Thymus (tissue), 11 donors: ENCODE data around the gene PROKR1. TPM values are rescaled to one million over a fixed set of nuclear protein-coding genes. Genes with fewer than 3 reads are reported as not detected.
"Not testable (repeated sequence)": the region's sequence is repeated elsewhere in the genome, so short reads cannot be mapped to it uniquely, and the experiment has no call there.

Experiments
- DNase-seq, 9 donors: peaks; one replicate each; pipeline ENCODE4 v3.0.0-alpha.2; 2013; ENCODE audit warnings: low spot score in 9 of 9, low read depth in 6 of 9, missing footprints in 1 of 9
- H3K27ac ChIP-seq, 2 donors: one replicate each; pipeline ENCODE4 v1.5.1; 2013; ENCODE audit warnings: control low read depth in 1 of 2, low read depth in 1 of 2, low read length in 1 of 2, mild to moderate bottlenecking in 1 of 2, moderate library complexity in 1 of 2
- H3K27me3 ChIP-seq, 2 donors: one replicate each; pipeline ENCODE4 v1.5.1; 2013; ENCODE audit warnings: low read length in 1 of 2; ENCODE audit not compliant: control insufficient read depth in 2 of 2, insufficient read depth in 1 of 2
- H3K36me3 ChIP-seq, 2 donors: one replicate each; pipeline ENCODE4 v1.5.1; 2013; ENCODE audit warnings: low read length in 1 of 2, mild to moderate bottlenecking in 1 of 2, moderate library complexity in 1 of 2; ENCODE audit not compliant: control insufficient read depth in 2 of 2, insufficient read depth in 2 of 2
- H3K4me1 ChIP-seq, 2 donors: one replicate each; pipeline ENCODE4 v1.5.1; 2013; ENCODE audit warnings: low read length in 2 of 2; ENCODE audit not compliant: control insufficient read depth in 2 of 2, insufficient read depth in 2 of 2
- H3K4me3 ChIP-seq, 2 donors: one replicate each; pipeline ENCODE4 v1.5.1; 2013; ENCODE audit warnings: low read length in 2 of 2, control low read depth in 1 of 2, mild to moderate bottlenecking in 1 of 2
- H3K9me3 ChIP-seq, 2 donors: one replicate each; pipeline ENCODE4 v1.5.1; 2013; ENCODE audit warnings: low read length in 1 of 2, mild to moderate bottlenecking in 1 of 2; ENCODE audit not compliant: control insufficient read depth in 2 of 2, insufficient read depth in 1 of 2
- WGBS: extraction: QIAGEN DNeasy Blood & Tissue Kit; methylation state at CpG from one replicate; pipeline ENCODE4 v1.1.7; 2013; 5-methylcytosine and 5-hydroxymethylcytosine counted together
- polyA plus RNA-seq: library from polyadenylated mRNA; stranded (reverse); fragments of 200-250 nt; gene quantifications from one replicate; pipeline ENCODE4 v1.2.3, GENCODE V29; 2013
- total RNA-seq: library from RNA; stranded (reverse); fragments of 120-200 nt; gene quantifications from one replicate; pipeline ENCODE4 v1.2.4, GENCODE V29; 2013
- donor health status: healthy.

Gene PROKR1
- total and polyA plus RNA-seq, 2 donors = 0.05 to 0.07 TPM

GRCh38 chr2:68667371-68667770 lies 24.0 kb downstream of the PROKR1 start:
- no peaks in the 10 kb centered on the region for H3K36me3 ChIP-seq
- no peak overlapping the region for H3K4me3 ChIP-seq
- H3K4me1 ChIP-seq = no peaks in the 10 kb centered on the region
- no peak overlapping the region for H3K27ac ChIP-seq
- no peaks in the 10 kb centered on the region for H3K9me3 ChIP-seq
- DNase-seq = no peak
- H3K27me3 ChIP-seq = no peaks in the 10 kb centered on the region
- 98% methylated on average over 2 of the region's 2 CpGs for WGBS

GRCh38 chr2:68669651-68670050 lies 26.3 kb downstream of the PROKR1 start:
- Histone ChIP-seq H3K9me3 (no peaks in the 10 kb centered on the region), H3K4me1 (no peaks in the 10 kb centered on the region), H3K4me3 (no peak overlapping the region), H3K27ac (no peak overlapping the region), H3K36me3 (no peaks in the 10 kb centered on the region), H3K27me3 (no peaks in the 10 kb centered on the region)
- 90% methylated on average over 3 of the region's 3 CpGs for WGBS
- DNase-seq = no peak

GRCh38 chr2:68671961-68672360 lies 28.6 kb downstream of the PROKR1 start:
- Histone ChIP-seq H3K36me3 (no peaks in the 10 kb centered on the region), H3K9me3 (no peaks in the 10 kb centered on the region), H3K4me3 (no peak overlapping the region), H3K27ac (no peak overlapping the region), H3K27me3 (no peaks in the 10 kb centered on the region), H3K4me1 (no peaks in the 10 kb centered on the region)
- DNase-seq = no peak
- 98% methylated on average over 4 of the region's 4 CpGs for WGBS

GRCh38 chr2:68673631-68674030 lies 30.3 kb downstream of the PROKR1 start:
- H3K9me3 ChIP-seq = no peaks in the 10 kb centered on the region
- no peaks in the 10 kb centered on the region for H3K4me1 ChIP-seq
- DNase-seq = no peak
- H3K36me3 ChIP-seq = no peaks in the 10 kb centered on the region
- WGBS = 93% methylated on average over 3 of the region's 3 CpGs
- no peaks in the 10 kb centered on the region for H3K27me3 ChIP-seq
- H3K4me3 ChIP-seq = no peak overlapping the region
- no peak overlapping the region for H3K27ac ChIP-seq

GRCh38 chr2:68675470-68675869 lies 32.1 kb downstream of the PROKR1 start:
- no peaks in the 10 kb centered on the region for H3K36me3 ChIP-seq
- no peak for DNase-seq
- H3K4me3 ChIP-seq = no peak overlapping the region
- no peaks in the 10 kb centered on the region for H3K4me1 ChIP-seq
- no peaks in the 10 kb centered on the region for H3K27me3 ChIP-seq
- H3K27ac ChIP-seq = no peak overlapping the region
- no peaks in the 10 kb centered on the region for H3K9me3 ChIP-seq

- H3K4me3 ChIP-seq, H3K9me3 ChIP-seq, H3K4me1 ChIP-seq, DNase-seq, H3K36me3 ChIP-seq, H3K27ac ChIP-seq, H3K27me3 ChIP-seq: not testable (repeated sequence)
- WGBS = 97% methylated on average over 3 of the region's 3 CpGs
These were observed 34.5 kb downstream of the PROKR1 start for GRCh38 chr2:68677837-68678236.

- H3K4me3 ChIP-seq, H3K9me3 ChIP-seq, H3K36me3 ChIP-seq, H3K27ac ChIP-seq, H3K4me1 ChIP-seq, DNase-seq, H3K27me3 ChIP-seq: not testable (repeated sequence)
- 86% methylated on average over 24 of the region's 25 CpGs for WGBS
These were observed 36.0 kb downstream of the PROKR1 start for GRCh38 chr2:68679166-68679916.

- H3K27ac ChIP-seq, H3K4me3 ChIP-seq, H3K36me3 ChIP-seq, DNase-seq, H3K9me3 ChIP-seq, H3K4me1 ChIP-seq, H3K27me3 ChIP-seq: not testable (repeated sequence)
- WGBS = 89% methylated on average over 8 of the region's 9 CpGs
These were observed 36.5 kb downstream of the PROKR1 start for GRCh38 chr2:68679917-68680267.

GRCh38 chr2:68684197-68684596 lies 40.8 kb downstream of the PROKR1 start:
- no peaks in the 10 kb centered on the region for H3K4me1 ChIP-seq
- 48% methylated on average over 2 of the region's 2 CpGs for WGBS
- no peaks in the 10 kb centered on the region for H3K27me3 ChIP-seq
- no peaks in the 10 kb centered on the region for H3K36me3 ChIP-seq
- H3K4me3 ChIP-seq = no peak overlapping the region
- no peaks in the 10 kb centered on the region for H3K9me3 ChIP-seq
- DNase-seq = no peak
- no peak overlapping the region for H3K27ac ChIP-seq
